HG03060 (cell line): ENCODE results near the gene MRPS12.
"Not testable (repeated sequence)": the region's sequence is repeated elsewhere in the genome, so short reads cannot be mapped to it uniquely, and the experiment has no call there.

ENCODE experiments used
- ATAC-seq: cut with Tn5 transposase; IDR thresholded peaks from one replicate; pipeline ENCODE4 v1.9.1; 2021; ENCODE audit warnings: low read depth, moderate number of reproducible peaks; ENCODE audit not compliant: unreplicated experiment

MRPS12 gene

DNA sequence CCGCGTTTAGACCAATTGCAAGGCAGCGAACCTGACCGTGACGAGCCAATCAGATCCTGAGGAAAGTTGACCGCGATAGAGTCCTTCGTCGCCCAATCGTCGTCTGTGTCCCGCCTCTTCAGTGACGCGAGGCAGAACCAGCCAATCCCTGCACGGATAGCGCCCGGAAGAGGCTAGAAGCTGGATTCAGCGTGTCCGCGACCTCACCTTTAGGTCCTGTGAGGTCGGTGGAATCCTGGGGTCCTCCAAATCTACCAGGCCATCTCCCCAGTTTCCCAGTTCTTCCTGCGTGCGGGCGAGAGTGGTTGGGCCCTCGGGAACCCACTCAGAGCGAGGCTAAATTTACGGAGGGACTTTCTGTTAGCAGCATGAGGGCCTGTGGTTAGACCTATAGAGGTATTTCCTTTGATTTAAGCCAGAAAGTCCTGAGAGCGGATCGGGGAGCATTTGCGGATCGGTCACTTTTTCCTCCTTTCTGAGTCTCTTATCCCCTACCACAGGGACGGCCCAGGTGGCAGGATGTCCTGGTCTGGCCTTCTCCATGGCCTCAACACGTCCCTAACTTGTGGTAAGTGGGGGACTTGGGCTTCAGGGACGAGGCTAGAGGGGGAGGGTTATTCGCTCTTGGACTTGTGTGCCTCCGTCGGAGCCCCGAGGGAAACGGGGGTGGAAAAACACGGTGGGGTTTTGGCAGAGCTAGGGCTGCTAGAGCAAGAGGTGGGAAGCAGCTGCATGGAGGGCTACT is at the start of gene MRPS12:
Gene MRPS12 (plus strand): TSS at position 169 of the 745 bp plus-strand sequence. CDS start 351 bp downstream, at position 520.
- peak; percentile 78 for ATAC-seq

DNA sequence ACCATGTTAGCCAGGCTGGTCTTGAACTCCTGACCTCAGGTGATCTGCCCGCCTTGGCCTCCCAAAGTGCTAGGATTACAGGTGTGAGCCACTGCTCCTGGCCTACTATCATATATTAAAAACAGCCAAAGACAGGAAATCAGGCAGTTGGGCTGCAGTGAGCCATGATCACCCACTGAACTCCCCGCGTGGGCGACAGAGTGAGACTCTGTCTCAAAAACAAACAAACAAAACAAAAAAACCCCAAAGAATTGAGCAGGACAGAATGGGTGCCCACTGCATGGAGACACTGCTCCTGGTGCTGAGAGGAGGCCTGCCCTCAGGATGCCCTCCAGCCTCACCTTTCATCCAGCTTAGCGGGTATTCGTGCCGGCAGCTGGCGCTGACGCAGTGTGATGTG is 47.5 kb upstream of the MRPS12 start:
- no peak for ATAC-seq

DNA sequence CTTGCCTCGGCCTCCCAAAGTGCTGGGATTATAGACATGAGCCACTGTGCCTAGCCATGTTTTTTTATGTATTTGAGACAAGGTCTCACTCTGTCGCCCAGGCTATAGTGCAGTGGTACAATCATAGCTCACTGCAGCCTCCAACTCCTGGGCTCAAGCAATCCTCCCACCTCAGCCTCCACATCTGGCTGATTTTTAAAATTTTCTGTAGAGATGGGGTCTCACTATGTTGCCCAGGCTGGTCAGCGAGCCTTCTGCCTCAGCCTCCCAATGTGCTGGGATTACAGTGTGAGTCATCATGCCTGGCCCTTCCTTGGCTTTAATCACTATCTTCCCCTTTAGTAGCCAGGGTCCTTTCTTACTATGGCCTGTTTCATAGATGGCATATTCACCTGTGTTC is 46.1 kb upstream of the MRPS12 start:
- not testable (repeated sequence) for ATAC-seq

DNA sequence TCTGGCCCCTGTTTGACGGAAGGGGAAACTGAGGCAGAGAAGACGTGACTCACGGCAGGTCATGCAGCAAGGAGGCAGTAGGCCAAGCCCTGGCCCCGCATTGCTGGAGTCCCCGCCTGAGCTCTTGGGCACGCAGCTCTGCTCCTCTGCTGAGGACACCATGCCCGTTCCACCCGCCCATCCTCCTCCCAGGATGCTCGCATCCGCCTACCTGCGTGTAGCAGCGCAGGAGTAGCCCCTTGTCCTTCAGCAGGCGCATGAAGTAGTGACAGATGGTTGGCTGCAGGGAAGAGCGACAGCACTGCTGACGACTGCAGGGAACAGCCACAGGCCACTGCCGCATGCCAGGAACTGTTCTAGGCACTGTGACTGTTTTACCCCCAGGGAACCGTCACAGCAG is 41.9 kb upstream of the MRPS12 start:
- no peak for ATAC-seq

DNA sequence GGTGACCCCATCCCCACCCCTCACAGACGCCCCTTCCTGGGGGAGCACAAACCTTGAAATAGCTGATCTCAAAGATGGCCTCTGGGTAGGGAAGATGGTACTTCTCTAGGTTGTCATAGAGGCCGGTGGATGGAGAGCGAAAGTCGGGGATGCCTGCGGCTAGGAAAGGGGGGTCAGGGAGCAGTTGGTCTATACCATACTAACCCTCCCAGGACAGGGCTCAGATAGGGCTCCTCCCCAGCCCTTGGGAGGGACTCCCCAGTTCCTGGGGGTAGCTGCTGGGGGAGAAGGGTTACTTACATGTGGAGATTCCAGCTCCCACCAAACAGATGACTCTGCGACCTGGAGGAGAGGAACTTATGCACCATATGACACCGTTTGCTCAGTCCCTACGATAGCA is 40.9 kb upstream of the MRPS12 start:
- ATAC-seq, result no peak

DNA sequence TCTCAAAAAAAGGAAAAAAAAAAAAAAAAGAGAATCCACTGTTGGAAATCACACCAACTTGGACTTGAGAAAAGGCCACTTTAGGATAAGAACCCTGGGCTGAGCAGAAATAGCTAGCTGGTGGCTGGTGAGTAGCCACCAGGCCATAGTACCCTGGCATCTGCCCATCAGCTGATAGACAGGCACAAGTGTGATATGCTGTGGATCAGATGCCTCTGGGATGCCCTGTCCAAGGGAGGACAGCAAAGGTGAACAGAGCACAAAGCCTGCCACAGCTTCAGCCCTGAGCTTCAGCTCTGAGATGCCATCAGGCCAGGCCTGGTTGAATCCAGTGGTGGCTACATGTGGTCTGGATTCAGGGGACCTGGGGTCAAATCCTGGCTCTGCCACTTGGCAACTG is 40.1 kb upstream of the MRPS12 start:
- ATAC-seq, result no peak

DNA sequence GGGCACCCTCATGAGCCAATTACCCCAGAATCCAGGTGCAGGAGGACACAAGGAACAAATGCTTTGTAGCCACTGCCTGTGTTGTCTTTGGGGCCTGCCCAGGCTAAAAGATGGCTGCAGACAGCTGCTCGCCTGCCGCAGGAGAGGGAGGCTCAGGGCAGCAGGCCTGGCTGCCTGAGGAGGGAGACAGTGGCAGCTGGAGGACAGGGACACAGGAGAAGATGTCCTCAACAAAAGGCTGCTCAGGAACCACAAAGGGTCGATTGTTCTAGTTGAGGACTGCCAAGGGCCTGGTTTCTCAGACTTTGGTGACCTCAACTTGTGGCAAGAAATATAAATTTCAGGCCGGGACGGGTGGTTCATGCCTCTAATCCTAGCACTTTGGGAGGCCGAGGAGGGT is 39.0 kb upstream of the MRPS12 start:
- ATAC-seq, result no peak

DNA sequence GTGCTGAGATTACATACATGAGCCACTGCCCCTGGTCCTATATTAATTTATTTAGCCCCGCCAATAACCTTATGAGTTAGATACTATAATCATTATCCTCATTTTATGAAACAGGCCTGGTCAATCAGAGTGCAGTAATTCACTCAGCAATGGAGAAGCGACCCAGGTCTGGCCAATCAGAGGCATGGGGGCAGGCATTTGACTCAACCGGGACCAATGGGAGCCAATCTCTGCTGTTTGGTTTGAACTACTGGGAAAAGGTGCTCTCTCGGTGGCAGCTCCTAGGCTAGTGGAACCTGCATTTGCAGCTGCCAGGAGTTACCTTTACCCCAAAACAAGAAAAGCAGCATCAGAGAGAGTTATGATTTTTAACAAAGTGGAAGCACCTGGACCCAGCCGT is 37.9 kb upstream of the MRPS12 start:
- ATAC-seq, result no peak

DNA sequence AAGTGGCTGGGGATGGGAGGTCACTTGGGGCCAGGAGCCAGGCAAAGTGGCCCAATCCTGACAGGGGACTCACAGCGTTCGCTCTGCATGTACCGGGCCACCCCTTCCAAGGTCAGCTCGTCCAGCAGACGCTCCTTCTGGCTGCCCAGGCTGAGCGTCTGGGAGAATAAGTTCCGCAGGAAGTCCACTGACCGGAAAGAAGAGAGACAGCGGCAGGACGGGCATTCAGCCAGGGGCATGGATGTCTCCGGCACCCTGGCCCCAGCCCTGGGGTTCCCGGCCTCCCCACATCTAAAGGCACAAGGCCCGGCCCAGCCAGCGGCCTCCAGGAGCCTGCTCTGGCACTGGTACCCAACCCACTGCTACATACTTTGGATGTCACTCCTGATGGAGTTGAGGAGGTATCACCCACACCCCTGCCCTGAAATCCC is 37.4 kb upstream of the MRPS12 start:
- no peak for ATAC-seq

DNA sequence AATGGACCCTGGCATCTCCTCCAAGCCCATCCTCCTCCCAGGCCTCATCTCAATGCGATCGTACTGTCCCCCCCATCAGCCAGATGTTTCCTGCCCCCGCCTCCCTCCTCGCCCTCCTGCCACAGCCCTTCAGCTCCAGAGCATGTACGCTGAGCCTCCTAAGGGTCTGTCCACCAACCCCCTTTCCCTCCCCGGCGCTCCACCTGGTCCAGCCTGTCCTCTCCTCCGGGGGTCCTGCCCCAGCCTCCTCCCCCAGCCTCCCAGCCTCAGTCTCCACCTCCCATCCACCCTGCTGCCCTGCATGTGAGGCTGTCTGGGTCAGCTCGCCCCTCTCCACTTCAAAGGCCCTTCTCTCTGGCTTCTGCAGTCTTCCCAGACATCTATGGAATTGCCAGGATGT is 35.8 kb upstream of the MRPS12 start:
- ATAC-seq, result no peak

DNA sequence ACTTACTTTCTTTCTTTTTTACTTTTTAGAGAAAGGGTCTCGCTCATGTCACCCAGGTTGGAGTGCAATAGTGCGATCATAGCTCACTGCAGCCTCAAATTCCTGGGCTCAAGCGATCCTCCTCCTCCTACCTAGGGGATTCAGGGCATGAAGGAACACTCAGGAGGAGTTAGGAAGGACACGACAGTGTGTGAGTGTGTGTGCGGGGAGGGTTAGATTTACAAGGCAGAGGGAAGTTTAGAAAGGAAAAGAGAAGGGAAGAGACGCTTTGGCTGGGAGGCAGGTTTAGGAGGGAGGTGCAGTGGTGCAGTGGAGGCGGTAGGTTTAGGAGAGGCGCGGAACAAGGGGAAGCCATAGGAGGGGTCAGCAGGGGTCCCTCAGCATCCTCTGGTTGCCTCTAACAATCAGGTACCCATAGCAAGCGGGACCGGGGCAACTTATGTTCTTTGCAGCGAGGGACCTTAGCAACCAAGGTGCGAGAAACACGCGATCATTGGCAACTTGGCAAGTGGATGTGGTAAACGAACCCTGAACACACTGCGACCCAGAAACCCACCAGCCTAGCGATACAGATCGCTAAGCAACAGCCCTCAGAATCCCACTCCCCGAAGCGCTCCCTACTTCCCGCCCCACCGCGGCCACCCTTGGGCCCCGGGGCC is 31.8 kb upstream of the MRPS12 start:
- ATAC-seq, result no peak

DNA sequence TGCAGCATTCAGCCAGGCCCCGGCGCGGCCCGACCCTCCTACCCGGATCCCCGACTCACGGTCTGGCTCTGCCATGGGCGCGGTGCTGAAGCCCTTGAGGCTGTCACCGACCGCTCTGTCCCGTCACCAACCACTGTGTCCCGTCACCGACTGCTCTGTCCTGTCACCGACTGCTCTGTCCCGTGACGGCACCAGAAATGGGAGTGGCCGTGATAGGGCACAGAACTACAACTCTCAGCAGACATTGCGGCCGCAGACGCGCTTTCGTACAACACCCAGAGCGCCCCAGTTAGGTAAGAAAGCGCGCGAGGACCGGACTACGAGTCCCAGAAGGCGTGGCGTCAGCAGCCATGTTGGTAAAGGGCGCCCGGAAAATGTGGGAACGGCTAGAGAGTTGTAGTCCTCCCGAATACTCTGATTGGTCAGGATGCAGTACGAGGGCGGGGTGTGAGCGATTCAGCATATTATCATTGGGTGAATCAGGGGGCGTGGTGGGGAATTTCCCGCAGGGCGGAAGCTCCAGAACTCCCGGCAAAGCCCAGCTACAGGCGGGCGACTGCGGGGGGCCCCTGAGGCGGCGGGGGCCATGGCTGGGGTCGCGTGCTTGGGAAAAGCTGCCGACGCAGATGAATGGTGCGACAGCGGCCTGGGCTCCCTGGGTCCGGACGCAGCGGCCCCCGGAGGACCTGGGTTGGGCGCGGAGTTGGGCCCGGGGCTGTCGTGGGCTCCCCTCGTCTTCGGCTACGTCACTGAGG is 31.1 kb upstream of the MRPS12 start, which contains the start of the genes NFKBIB and SIRT2:
Gene NFKBIB (plus strand): TSS at position 523 of the 755 bp plus-strand sequence. CDS start 64 bp downstream, at position 587.
Gene SIRT2 (minus strand): TSS at position 172 of the 755 bp plus-strand sequence. CDS start 97 bp downstream, at position 75.
- ATAC-seq, result peak; percentile 85

DNA sequence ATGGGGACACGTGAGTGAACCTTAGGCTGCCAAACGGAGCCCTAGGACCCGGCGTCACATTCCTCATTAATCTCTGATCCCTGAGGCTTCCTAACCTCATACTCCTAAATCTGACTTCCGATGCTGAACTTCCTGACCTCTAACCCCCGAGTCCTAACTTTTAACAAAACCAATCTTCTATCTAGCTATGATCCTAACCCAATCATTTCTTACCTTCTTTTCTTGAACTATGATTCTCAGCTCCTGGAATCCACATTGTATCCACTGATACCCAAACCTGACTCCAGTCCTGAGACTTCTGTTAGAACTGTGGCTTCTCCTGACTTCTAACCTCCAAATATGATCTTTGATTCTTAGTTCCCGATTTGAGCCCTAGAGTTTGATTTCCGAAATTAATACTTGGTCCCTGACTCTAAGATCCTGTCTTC is 30.5 kb upstream of the MRPS12 start:
- ATAC-seq, result no peak

DNA sequence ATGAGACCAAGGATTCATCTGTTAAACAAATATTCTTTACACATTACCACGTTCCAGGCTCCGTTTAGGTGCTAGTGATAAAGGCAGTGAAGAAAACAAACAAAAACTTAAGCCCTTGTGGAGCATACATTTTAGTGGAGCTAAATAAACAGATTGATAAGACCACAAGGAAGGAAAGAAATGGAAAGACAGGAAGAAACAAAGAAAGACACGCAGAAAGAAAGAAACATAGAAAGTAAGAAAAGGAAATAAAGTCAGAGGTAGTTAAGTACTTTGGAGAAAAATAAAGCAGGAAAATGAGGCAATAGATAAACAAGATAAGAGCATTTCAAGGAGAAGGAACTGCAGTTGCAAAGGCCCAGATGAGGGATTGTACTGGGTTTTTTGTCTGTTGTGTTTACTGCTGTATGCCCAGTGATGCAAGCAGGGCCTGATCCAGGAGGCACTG is 30.0 kb upstream of the MRPS12 start:
- ATAC-seq, result no peak

DNA sequence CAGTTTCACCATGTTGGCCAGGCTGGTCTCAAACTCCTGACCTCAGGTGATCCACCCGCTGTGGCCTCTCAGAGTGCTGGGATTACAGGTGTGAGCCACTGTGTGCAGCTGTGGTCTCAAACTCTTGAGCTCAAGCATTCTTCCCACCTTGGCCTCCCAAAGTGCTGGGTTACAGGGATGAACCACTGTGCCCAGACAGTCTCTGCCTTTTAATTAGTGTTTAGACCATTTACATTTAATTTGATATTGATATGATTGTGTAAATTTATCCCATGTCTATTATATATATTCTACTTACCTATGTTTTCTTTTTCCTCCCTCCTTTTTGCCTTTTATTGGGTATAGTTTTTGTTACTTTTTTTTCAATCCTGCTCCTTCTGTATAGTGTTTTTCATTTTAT is 29.1 kb upstream of the MRPS12 start:
- ATAC-seq, result no peak

DNA sequence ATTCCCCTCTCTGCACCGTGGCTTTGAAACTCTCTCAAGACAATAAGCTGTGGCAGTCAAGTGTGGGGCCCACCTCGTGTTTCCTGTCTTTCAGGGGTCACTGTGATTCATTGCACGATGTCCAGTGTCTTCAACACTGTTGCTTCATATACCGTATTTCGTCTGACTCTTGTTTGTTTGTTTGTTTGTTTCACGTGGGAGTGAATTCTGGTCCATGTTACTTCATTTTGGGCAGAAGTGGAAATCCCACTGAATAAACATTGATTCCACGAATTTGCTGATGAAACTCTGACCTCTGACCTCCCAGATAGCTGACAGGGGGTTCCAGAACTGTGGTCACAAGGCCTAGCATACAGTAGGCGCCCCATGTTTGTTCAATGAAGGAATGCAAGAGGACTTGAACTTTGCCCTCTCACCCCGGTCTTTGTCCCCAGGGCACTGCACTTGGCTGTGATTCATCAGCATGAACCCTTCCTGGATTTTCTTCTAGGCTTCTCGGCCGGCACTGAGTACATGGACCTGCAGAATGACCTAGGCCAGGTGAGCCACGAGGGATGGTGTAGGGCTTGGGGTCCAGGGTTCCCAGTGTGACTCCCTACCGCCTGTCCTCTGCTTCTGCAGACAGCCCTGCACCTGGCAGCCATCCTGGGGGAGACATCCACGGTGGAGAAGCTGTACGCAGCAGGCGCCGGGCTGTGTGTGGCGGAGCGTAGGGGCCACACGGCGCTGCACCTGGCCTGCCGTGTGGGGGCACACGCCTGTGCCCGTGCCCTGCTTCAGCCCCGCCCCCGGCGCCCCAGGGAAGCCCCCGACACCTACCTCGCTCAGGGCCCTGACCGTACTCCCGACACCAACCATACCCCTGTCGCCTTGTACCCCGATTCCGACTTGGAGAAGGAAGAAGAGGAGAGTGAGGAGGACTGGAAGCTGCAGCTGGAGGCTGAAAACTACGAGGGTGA is 25.9 kb upstream of the MRPS12 start:
- ATAC-seq, result no peak

DNA sequence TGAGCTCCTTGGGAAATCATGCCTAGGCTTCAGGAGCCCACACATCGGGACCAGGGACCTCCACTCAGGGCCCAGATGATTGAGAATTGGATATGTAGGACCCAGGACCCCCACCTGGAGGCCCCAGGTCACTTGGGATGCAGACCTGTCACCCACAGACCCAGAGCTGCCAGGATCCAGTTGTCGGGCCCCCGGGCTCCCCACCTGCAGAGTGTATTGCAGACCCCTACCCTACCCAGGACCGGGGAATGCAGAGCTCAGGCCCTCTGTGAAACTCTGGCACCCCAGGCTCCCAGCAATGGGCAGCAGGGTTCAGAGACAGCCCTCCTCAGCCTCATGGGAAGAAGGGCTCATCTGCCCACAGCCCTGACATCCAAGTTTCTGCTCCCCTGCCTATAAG is 25.1 kb upstream of the MRPS12 start:
- no peak for ATAC-seq

DNA sequence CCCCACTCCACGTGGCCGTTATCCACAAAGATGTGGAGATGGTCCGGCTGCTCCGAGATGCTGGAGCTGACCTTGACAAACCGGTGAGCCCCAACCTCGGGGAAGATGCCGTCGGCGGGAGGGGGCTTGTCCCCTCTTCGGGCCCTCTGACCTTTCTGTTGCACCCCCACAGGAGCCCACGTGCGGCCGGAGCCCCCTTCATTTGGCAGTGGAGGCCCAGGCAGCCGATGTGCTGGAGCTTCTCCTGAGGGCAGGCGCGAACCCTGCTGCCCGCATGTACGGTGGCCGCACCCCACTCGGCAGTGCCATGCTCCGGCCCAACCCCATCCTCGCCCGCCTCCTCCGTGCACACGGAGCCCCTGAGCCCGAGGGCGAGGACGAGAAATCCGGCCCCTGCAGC is 23.5 kb upstream of the MRPS12 start:
- ATAC-seq, result no peak

DNA sequence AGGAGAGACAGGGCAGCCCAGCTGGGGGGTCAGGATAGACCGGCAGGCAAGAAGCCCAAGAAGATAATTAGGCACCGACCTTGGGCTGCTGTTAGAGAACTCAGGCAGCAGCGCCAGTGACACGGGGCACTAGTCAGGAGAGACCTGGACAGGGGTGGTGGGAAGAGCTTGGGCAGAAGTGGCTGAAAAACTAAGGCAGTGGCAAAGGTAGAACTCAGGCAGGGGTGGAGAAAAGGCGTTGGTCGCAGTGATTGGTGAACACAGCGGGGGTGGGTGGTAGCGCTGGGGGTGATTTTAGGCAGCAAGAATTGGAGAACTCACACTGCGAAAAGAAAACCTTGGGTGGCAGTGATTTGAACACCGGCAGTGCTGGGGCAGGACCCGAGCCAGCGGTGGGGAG is 23.1 kb upstream of the MRPS12 start:
- no peak for ATAC-seq

DNA sequence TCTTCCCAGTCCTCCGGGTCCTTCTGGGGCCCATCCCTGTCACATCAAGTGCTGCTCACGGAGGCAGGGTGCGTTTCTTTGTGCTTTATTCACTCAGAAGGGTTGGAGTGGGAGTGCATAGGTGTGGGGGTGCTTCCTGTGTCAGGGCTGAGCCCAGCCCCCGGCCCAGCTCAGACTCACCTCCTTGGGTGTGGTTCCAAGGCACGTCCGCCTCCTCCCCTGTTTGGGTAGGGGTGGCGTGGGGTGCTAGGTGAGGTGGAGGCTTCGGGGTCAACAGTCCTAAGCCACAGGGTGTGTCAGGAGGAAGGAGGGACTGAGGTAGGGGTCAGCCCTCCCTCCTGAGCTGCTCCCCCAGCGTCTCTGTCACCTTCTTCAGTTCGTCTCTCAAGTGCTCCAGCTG is 21.8 kb upstream of the MRPS12 start:
- no peak for ATAC-seq
